Mucosa of descending colon (tissue), 3 donors: ENCODE results near the gene SLC6A12. TPM values are rescaled to one million over a fixed set of nuclear protein-coding genes. Genes with fewer than 3 reads are reported as not detected.

Experiments
- ATAC-seq: fragments of 200-7000 bp; cut with Tn5 transposase; one replicate; pipeline ENCODE4 v1.9.1; 2020; ENCODE audit warnings: mild to moderate bottlenecking, moderate library complexity
- DNase-seq, 3 donors: peaks; one replicate each; pipeline ENCODE4 v3.0.0-alpha.2; 2020
- H3K36me3 ChIP-seq: fragments of 200-600 bp; one replicate; pipeline ENCODE4 v1.8.0; 2021; ENCODE audit warnings: low read depth, mild to moderate bottlenecking
- H3K4me1 ChIP-seq: fragments of 200-600 bp; one replicate; pipeline ENCODE4 v1.8.0; 2021; ENCODE audit warnings: low read depth, mild to moderate bottlenecking
- H3K4me3 ChIP-seq: fragments of 200-600 bp; one replicate; pipeline ENCODE4 v1.8.0; 2021; ENCODE audit warnings: mild to moderate bottlenecking
- H3K9me3 ChIP-seq: fragments of 200-600 bp; one replicate; pipeline ENCODE4 v1.8.0; 2021; ENCODE audit warnings: mild to moderate bottlenecking
- CTCF ChIP-seq: fragments of 200-600 bp; IDR thresholded peaks from one replicate; pipeline ENCODE4 v1.8.0; 2022; ENCODE audit warnings: antibody characterized with exemption, mild to moderate bottlenecking
- intact Hi-C, 2 donors: fragments of 100-400 bp; cut with DNase I in 1 of 2; cut with micrococcal nuclease in 1 of 2; formaldehyde crosslinking; loops; one replicate each; pipeline versions ENCODE4 v1.11.0 to v1.11.1; 2022; cut with DNase I, micrococcal nuclease
- total RNA-seq, 3 donors: library from RNA; stranded (reverse); fragmentation: NEBNext Ultra II Directional in 2 of 3; extraction: Animal tissue kit (Norgen Biotek cat#: 25700) in 2 of 3; gene quantifications; one replicate each; pipeline versions ENCODE4 v1.2.1 to v1.2.4, GENCODE V29; 2021 to 2023
- donor health status: DM: no; HTN: no; CAD: no; lungs with moderate emphysema.
- donor health status: DM: no; HTN: no; CAD: no.
- donor health status: DM: no; HTN: yes; CAD: no.

The SLC6A12 gene
- total RNA-seq, 3 donors from 2014 or later, result 1.3 to 5.1 TPM; not detected in 1

GRCh38 chr12:179885-180284, 34.1 kb downstream of the SLC6A12 start:
- H3K36me3 ChIP-seq, result no peaks in the 10 kb centered on the region
- TF ChIP-seq CTCF, result no peak
- DNase-seq (no peak), ATAC-seq (no peak)
- H3K9me3 ChIP-seq, result no peaks in the 10 kb centered on the region
- no peak overlapping the region for H3K4me3 ChIP-seq
- no peaks in the 10 kb centered on the region for H3K4me1 ChIP-seq
- intact Hi-C loops, result no loop called here

- Histone ChIP-seq H3K4me1 (no peaks in the 10 kb centered on the region), H3K36me3 (no peaks in the 10 kb centered on the region), H3K9me3 (no peaks in the 10 kb centered on the region), H3K4me3 (no peak overlapping the region)
- peak in 1 of 3 donors; percentile 47 for DNase-seq
- no peak for ATAC-seq
- TF ChIP-seq CTCF, result no peak
- intact Hi-C loops, result no loop called here
These were observed 34.6 kb downstream of the SLC6A12 start for GRCh38 chr12:179131-179884.

- intact Hi-C loops, result no loop called here
- no peaks in the 10 kb centered on the region for H3K36me3 ChIP-seq
- TF ChIP-seq CTCF, result no peak
- H3K4me3 ChIP-seq, result no peak overlapping the region
- no peaks in the 10 kb centered on the region for H3K9me3 ChIP-seq
- no peaks in the 10 kb centered on the region for H3K4me1 ChIP-seq
- DNase-seq, result no peak
- ATAC-seq, result no peak
These were observed 35.2 kb downstream of the SLC6A12 start for GRCh38 chr12:178829-179109.

GRCh38 chr12:177980-178828, 35.8 kb downstream of the SLC6A12 start:
- intact Hi-C loops, result no loop called here
- no peaks in the 10 kb centered on the region for H3K4me1 ChIP-seq
- DNase-seq (no peak), ATAC-seq (no peak)
- no peak overlapping the region for H3K4me3 ChIP-seq
- H3K36me3 ChIP-seq, result no peaks in the 10 kb centered on the region
- no peak for TF ChIP-seq CTCF
- H3K9me3 ChIP-seq, result no peaks in the 10 kb centered on the region

- intact Hi-C loops, result no loop called here
These were observed 36.5 kb downstream of the SLC6A12 start for GRCh38 chr12:177336-177979.

More at GRCh38 chr12:177336-177979, 36.5 kb downstream of the SLC6A12 start:
- no peak for ATAC-seq
- Histone ChIP-seq H3K4me3 (no peak overlapping the region), H3K4me1 (no peaks in the 10 kb centered on the region), H3K36me3 (no peaks in the 10 kb centered on the region), H3K9me3 (no peaks in the 10 kb centered on the region)
- DNase-seq, result no peak
- TF ChIP-seq CTCF, result no peak
